Stimulated activated CD4-positive, alpha-beta T cell treated with anti-CD3 and anti-CD28 coated beads, Interleukin-2, amount 100 ng/mL, for 48 hours (primary cell): ENCODE data around the gene LNPK.
"Not testable (repeated sequence)": the region's sequence is repeated elsewhere in the genome, so short reads cannot be mapped to it uniquely, and the experiment has no call there.

Source experiments
- DNase-seq, 2 donors: peaks; one replicate each; pipeline ENCODE4 v3.0.0-alpha.2; 2020

LNPK gene

DNA sequence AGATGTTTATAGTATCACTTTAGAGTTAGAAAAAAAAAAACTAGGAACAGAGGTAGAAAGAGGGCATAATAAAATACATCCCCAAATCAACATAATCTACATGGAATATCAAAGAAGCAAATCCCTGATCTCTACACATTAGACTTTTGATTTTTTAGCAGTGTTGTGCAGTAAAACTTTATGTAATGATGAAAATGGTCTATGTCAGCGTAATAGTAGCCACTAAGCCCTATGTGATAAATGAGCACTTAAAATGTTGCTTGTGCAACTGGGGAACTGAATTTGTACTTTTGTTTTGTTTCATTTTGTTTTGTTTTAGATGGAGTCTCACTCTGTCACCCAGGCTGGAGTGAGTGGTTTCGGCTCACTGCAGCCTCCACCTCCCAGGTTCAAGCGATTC lies 36.3 kb downstream of the LNPK start:
- no peak for DNase-seq

DNA sequence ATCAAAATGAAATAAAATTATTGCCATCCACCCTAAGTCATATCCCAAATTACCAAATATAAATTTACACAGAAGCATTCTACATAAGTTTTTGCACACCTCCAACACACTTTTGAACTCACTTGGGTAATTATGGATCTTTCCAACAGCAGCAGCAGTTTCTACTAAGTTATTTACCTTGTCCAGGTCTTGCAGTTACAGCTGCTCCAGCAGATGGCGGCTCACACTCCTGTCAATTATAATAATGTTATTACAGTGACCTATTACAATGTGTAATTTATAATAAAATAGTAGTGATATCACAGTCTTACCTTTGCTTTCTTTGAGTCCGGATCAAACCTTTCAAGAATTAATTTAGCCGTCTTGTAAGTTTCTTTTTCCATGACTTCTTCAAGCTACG lies 37.9 kb downstream of the LNPK start:
- no peak for DNase-seq

DNA sequence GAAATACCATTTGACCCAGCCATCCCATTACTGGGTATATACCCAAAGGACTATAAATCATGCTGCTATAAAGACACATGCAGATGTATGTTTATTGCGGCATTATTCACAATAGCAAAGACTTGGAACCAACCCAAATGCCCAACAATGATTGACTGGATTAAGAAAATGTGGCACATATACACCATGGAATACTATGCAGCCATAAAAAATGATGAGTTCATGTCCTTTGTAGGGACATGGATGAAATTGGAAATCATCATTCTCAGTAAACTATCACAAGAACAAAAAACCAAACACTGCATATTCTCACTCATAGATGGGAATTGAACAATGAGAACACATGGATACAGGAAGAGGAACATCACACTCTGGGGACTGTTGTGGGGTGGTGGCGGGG lies 38.9 kb downstream of the LNPK start:
- DNase-seq = not testable (repeated sequence)

DNA sequence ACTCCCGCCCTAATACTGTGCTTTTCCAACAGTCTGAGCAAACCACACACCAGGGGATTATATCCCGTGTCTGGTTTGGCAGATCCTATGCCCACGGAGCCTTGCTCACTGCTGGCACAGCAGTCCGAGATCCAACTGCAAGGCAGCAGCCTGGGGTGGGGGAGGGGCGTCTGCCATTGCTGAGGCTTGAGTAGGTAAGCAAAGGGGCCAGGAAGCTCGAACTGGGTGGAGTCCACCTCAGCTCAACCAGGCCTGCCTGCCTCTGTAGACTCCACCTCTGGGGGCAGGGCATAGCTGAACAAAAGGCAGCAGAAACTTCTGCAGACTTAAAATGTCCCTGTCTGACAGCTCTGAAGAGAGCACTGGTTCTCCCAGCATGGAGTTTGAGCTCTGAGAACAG lies 44.2 kb downstream of the LNPK start:
- no peak for DNase-seq

DNA sequence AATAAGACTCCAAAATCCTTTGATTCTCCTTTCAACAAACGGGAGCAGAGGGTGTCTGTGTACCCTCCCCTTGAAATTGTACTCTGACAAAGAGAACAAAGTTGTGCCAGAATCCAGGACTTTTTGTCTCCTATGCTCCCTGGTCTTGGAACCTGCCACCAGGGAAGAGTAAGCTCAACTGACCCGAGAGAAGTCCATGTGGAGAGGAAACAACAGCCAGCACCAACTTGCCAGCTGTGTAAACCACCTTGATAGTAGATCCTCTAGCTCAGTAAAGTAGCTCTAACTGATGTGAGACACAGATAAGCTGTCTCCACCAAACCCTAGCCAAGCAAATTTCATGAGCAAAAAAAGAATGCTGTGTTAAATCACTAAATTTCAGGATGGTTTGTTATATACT lies 46.9 kb downstream of the LNPK start:
- DNase-seq = no peak

DNA sequence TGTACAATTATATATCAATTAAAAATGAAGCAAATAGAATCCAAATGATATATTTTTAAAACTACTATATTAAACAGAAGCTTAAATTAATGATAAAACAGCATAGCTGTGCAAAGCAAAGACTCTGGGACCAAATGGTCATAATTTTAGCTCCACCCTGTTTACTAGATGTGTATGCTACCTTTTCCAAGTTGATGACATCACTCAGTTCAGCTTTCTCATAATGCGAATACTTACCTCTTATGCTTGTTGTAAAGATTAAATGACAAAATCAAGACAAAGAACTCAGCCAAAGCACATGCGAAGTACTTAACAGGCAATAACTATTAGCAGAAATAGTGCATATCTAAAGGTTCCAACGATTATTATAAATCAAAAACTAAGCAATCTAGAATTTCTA lies 51.6 kb downstream of the LNPK start:
- DNase-seq = no peak

DNA sequence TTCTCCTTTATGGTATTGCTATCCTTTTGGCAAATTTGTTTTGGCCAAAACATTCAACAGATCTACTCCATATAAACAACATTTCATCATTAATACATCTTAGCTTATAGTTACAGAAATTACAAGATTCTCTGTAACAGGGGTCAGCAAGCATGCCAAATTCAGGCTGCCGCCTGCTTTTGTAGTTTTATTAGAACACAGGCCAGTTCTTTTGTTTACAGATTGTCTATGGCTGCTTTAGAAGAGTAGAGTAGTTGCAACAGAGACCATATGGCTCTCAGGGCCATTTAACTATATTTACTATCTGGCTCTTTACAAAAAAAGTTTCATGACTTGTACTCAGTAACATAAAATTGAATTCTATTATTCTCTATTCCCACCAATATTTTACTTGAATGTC lies 53.9 kb downstream of the LNPK start:
- no peak for DNase-seq

DNA sequence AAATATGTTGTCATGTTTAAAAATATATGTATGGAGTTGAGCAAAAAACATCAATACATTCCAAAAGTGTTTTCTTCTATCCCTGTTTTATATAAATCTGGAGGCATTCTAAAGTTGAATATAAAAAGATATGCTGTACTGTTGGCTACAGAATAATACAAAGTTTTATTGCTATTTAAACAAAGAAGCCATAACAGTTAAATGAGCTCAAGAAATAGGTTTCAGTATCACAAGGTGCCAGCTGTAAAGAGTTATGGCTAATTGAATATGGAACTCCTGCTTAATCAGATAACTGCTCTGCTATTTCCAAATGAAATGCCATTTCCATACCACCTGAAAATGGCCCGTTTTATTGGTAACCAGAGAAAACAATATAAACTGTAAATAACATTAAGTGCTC lies 55.0 kb downstream of the LNPK start:
- DNase-seq = no peak

DNA sequence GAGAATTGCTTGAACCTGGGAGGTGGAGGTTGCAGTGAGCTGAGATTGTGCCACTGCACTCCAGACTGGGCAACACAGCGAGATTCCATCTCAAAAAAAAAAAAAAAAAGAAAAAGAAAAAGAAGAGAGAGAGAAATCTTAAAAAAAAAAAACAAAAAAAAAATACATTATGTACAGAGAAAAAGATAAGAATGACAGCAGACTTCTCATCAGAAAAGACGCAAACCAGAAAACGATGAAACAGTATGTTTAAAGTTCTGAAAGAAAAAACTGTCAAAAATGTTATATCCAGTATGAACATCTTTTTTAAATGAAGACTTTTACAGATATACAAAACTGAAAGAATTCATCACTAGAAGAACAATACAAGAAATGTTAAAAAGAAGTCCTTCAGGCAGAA lies 60.4 kb downstream of the LNPK start:
- DNase-seq = no peak

DNA sequence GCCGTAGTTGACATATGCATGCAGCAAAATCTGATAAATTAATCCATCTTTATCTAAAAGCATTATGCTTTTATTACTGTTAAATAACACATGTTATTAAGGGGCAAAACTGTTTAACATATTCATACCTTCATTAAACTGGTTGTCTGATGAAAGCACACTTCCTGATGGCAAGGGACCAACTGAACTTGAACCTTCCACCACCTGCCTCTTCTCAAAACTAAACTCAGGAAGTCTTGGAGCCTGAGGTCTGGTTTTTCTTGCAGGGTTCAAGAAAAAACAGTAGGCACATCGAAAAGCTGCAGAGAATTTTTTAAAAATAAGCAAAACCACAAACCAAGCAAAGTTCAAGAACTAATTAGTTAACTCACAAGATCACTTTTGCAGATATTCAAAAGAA lies 64.9 kb downstream of the LNPK start:
- no peak for DNase-seq

DNA sequence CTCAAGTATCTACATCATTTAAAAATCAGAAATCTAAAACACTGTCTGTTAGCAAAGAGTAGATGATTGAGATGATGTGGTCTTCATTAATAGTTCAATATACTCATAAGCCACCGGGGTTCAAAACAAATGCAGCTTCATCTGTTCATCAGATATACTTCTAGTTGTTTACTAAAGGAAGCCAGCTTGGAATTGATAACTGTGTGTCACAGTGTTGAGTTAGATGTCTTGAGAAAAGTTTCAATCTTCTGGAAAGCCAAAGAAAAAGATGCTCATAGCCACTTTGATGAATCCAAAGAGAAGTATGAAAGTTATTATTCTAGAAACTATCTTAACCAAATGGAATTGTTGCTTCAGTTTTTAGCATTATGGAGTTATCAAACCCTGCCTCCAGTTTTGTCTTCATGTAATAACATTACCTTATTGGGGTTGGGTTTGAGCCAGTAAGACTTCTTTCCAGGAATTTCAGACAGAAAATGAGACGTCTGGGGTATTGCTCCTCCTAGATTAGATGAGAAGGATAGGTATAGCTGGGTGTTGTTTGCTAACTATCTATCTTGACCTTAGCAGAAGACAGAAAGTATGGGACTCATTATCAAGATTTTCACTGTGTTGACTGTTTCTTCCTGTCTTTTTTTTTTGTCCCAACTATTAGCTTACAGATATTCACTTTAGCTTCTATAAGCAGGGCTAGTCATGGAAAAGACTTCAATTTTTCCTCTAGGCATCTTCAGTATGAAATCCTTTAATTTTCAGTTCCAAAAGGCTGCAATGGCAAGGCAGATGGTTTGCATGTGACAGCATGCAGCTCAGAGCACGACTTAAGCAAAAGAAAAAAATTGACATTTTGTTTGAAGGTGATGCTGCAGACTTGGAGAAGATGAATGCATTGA lies 66.5 kb downstream of the LNPK start:
- no peak for DNase-seq

DNA sequence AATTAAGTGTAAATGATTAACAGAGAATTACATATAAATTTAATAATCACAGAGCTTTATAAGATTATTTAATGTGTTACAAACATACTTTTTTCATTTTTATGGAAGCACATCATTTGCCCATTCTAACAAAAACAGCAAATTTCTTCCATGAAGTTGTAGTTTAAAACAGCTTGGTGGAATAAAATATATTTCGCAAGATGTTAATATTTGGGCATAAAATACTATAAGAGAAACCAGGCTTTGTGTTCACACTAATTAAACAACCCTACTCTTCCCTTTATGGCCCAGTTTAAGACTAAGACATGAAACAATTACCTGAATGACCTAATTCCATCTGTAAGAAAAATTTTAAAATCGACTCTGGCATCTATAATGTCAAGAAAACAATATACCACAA lies 69.4 kb downstream of the LNPK start:
- no peak for DNase-seq

DNA sequence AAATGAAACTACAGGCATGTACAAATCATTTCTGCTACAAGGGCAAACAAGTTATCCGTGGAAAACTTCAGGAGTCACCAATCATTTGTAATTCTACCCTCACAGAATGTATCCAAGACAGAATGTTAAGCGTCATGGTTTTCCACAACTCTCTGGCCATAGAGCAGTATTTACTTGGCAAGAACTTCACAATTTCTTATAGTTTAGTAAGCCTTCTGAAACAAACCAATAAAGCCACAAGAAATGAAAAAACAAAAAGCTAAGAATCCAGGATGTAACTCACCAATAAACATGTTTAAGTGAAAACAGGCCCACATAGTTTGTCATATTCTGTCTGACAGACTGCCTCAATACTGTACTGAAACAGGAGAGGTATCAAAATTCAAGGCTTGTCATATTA lies 70.3 kb downstream of the LNPK start:
- DNase-seq = no peak

DNA sequence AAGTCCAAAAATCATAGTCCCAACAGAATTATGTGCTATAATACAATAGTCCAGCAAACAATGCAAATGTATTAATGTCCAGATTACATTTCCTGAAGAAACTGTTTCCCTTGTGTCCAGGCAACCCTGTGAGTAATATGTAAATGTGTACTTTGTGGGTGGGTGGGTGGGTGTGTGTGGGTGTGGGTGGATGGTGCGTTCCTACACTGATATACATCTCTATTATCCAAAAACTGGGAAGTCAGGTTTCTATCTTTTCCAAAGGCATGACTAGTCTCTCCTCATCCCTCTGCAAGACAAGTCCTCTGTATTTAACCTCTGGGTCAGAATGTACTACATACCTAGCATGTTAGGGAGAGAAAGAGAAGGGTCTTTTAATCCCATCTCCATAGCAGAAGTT lies 71.6 kb downstream of the LNPK start:
- DNase-seq = no peak

DNA sequence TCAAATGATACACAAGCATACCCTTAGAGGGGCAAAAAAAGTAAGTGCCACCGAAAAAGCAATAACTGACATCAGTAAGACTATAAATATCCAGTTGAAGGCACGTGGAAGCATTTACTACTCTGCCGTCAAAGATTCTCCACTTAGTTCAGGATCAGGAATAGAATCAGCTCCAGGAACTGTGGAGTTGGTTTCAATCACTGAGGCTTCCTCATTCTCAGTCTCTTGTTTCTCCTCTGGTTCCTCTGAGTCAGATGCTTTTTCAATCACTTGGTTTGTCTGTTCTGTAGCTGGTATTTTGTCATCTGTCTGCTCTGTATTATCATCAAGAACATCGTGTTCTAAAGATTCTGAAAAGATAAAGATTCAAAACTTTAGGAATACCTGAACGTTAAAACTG lies 72.2 kb downstream of the LNPK start:
- no peak for DNase-seq

DNA sequence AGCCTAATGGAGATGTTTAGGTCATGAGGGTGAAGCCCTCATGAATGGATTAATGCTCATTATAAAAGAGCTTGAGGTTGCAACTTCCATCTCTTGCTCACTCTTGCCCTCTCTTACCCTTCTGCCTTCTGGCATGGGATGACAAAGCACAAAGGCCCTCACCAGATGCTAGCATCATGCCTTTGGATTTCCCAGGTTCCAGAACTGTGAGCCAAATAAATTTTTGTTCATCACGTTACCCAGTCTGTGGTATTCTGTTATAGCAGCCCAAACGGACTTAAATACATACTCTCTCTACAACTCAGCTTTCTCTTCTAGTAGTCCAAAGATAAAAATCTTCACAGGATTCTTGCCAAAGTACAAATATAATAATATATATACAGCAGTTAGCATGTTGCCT lies 75.8 kb downstream of the LNPK start:
- DNase-seq = no peak

DNA sequence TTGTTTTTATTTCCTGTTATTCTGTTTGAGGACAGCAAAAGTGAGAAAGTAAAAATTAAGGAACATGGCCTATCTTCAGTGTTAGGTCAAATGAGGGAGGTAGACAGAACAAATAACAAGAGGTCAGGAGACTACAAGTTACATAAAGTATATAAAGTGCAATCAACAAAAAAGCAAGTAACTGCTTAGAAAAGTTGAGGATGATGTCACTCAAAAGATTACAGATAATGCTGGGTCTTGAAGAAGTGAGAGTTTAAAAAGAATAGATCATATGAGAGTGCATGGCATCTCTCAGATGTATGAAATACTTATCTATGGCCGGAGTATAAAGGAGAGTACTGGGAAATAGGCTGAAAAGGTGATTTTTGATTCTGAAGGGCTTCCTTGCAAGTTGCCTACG lies 79.9 kb downstream of the LNPK start:
- no peak for DNase-seq

DNA sequence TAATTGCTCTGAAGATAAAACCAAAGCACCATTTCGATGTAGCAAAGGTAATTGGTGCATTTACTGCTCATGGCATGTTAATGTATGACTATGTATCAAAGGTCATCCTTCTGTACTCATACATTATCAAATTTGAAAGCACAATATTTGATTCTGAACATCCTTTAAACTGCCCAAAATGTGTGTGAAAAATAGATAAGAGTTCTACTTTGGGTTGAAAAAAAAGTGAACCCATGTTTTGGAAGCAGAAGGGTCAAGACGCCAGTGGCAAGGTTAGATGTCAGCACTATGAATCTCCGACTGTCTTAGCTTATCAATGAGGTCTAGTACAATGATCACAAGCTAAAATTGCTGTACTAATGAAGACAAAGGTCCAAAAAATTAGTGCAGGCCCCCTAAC lies 83.1 kb downstream of the LNPK start:
- DNase-seq = no peak

DNA sequence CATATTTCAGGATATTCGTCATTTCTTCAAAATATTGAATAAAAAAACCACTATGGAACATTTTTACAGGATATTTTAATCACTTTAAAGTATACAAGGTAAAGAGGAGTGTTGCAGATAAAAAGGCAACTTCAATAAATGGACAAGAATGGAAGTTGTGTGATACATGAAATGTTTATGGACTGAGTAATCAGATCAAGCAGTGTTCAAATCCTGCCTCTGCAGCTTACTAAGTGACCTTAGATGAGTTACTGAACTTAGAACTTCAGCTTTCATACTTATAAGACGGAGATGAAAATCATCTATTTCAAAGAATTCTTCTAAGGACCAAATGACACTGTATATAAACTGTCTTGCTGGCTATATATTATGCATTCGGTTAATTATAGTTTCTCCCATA lies 87.2 kb downstream of the LNPK start:
- DNase-seq = no peak

DNA sequence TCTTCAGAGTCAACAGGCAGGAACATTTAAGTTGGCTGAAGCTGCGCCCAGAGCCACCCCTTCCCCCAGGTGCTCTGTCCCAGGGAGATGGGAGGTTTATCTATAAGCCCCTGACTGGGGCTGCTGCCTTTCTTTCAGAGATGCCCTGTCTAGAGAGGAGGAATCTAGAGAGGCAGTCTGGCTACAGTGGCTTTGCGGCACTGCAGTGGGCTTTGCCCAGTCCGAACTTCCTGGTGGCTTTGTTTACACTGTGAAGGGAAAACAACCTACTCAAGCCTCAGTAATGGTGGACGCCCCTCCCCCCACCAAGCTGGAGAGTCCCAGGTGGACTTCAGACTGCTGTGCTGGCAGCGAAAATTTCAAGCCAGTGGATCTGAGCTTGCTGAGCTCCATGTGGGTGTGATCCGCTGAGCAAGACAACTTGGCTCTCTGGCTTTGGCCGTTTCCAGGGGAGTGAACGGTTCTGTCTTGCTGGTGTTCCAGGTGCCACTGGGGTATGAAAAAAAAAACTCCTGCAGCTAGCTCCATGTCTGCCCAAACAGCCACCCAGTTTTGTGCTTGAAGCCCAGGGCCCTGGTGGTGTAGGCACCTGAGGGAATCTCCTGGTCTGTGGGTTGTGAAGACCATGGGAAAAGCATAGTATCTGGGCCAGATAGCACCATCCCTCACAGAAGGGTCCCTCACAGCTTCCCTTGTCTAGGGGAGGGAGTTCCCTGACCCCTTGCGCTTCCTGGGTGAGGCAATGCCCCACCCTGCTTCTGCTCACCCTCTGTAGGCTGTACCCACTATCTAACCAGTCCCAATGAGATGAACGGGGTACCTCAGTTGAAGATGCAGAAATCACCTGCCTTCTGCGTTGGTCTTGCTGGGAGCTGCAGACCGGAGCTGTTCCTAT lies 88.0 kb downstream of the LNPK start:
- DNase-seq = not testable (repeated sequence)

DNA sequence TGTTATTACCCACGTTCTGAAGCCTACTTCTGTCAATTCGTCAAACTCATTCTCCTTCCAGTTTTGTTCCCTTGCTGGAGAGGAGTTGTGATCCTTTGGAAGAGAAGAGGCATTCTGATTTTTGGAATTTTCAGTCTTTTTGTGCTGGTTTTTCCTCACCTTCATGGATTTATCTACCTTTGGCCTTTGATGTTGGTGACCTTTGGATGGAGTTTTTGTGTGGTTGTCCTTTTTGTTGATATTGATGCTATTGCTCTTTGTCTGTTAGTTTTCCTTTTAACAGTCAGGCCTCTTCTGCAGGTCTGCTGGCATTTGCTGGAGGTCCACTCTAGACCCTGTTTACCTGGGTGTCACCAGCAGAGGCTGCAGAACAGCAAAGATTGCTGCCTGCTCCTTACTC lies 88.8 kb downstream of the LNPK start:
- DNase-seq = not testable (repeated sequence)

DNA sequence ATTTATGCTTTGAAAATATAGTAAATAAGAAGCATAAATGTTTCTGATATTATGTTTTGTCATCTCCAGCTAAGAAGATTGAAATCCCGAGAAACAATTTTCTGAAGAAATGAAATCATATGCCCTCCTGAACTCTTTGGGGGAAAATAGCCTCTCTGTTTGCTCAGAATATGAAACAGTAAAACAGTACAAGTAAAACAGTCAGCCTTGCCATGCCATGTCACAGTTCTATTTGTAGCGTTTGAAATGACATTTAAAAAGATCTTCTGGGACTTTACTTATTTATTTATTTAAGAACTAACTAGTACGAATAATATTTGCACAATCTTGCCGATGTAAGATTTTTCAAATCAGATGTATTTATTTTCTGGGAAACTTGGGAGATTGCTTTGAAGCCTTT lies 98.0 kb downstream of the LNPK start:
- DNase-seq = no peak

DNA sequence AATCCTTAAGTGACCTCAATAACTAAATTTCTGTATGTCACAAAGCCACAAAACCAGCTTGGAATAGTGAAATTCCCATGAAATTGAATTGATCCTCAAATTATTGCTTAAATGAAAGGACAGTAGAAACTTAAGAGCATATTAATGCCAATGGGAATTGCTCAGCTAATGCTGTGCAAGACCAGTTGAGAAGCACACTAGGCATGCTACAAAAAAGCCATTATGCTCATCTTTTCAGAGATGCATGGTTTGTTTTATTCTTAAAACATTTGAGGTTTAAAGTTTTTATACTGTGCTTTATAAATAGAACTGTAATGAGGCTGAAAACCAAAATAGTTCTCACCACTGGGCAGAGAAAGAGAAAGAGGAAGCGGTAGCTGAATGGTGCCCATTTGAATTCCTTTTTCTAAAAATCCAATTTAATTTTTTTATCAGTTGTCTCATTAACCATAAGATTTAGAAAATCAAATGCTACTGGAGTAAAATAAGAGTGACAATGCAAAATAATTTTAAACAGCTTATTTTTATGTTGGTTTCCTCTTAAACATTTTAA lies 98.6 kb downstream of the LNPK start:
- DNase-seq = no peak

DNA sequence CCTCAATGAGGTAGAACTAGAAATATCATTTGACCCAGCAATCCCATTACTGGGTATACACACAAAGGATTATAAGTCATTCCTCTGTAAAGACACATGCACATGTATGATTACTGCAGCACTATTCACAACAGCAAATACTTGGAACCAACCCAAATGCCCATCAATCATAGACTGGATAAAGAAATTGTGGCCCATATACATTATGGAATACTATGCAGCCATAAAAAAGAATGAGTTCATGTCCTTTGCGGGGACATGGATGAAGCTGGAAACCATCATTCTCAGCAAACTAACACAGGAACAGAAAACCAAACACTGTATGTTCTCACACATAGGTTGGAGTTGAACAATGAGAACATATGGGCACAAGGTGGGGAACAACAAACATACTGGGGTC lies 106.1 kb downstream of the LNPK start:
- DNase-seq = not testable (repeated sequence)
